NCI-H1105 treated with DMSO at 0.1 percent for 48 hours (cell line): ENCODE data around the gene LIPH.
"Not testable (repeated sequence)": the region's sequence is repeated elsewhere in the genome, so short reads cannot be mapped to it uniquely, and the experiment has no call there.

Source experiments
- DNase-seq: peaks from one replicate; lab custom pipeline; 2025; lab: John Stamatoyannopoulos, UW

The LIPH gene

DNA sequence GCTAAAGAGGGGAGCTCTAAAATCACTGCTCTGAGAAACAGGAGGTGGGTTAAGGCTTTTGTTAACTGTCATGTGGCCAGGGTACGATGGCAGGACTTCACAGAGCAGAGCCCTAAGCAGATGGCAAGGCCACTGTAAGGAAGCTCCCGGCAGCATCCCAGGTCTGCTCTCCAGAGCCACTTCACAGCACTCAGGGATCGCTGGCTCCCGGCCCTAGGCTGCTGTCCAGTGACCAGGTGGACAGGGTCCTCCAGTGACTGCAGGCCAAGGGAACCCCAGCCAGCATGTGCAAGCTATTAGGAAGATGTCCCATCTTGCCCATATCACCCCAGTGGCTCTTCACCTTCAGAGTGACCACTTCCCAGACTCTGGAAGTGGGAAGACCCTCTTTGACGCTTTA is 63.9 kb downstream of the LIPH start:
- DNase-seq = no peak

DNA sequence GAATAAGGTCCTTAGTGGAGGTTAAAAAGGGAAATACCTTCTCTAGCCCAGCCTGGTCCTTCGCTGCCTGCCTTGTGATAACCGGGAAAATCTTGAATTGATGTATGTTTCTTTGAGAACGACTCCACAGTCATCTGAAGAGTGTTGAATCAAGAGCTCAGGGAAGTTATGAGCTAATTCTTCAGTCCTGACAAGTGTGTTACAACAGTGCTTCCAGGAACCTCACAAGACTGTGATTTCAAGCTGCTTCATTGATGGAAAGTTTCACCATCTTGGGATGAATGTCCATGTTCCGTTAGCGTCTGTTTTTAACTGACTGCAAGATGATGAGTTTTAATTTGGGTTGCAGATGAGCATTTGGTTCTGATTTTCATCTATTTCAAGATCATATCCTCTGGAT is 66.0 kb downstream of the LIPH start:
- DNase-seq = no peak

DNA sequence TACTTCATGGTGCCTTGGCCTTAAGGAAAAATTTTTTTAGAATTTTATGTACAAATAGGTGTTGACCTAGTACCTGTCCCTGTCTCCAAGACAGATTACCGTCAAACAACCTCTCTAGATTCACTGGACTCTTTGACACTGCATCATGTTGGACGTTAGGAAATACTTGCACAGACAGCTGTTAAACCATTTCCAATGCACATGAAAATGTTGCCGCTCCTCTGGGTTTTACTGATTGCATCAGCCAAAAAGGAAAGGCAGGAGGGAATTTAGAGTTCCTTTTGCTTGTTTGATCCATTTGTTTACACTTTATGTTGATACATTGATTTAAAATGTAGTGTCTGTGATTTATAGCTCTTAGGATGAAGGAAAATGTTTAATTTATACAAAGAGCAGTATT is 68.1 kb downstream of the LIPH start:
- no peak for DNase-seq

DNA sequence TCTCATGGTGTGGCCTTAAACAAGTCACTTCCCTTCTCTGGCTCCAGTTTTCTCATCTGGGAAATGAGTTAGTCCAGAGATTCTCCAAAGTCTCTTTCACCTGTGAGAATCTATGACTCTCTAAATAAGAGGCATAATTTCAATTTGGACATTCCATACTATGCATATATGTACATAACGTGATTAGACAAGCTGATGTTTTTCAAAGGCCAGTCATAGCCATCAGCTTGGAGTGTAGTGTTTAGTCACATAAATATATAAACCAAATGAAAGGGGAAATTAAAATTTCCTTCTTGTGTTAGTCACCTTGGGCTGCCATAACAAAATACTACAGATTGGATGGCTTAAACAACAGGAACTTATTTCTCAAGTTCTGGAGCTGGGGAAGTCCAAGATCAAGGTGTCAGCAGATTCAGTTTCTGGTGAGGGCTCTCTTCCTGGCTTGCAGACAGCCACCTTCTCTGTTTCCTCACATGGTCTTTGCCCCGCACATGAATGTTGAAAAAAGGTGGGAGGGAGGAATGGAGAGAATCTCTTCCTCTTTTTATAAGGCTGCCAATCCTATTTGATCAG is 72.9 kb downstream of the LIPH start:
- DNase-seq = no peak

DNA sequence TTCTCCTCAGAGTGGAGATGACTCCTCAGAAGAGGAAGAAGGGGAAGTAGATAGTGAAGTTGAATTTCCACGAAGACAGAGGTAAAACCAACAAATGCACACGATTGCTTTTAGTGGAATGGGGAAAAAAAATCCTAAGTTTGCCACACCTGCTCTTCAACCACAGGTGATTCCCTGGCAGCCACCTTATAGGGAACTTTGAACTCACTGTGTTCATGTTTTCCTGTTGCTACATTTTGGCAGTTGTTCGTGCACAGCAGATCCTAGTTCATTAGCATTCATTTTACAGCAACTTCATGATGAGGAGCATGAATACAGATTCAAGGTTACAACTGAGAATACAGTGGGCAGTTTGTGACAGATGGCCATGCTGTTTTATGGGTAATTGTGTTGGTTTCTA is 75.1 kb downstream of the LIPH start:
- DNase-seq = no peak

DNA sequence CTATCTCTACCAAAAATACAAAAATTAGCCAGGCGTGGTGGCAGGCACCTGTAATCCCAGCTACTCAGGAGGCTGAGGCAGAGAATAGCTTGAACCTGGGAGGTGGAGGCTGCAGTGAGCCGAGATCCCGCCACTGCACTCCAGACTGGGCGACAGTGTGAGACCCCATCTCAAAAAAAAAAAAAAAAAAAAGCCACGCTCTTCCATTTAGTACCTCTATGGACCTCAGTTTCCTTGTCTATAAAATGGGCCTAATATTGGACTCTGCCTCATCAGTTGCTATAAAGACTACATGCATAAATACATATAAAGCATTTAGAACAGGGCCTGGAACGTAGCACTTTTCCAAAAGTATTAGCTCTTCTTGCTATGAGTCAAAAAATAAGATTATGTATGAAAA is 77.5 kb downstream of the LIPH start:
- DNase-seq = not testable (repeated sequence)

DNA sequence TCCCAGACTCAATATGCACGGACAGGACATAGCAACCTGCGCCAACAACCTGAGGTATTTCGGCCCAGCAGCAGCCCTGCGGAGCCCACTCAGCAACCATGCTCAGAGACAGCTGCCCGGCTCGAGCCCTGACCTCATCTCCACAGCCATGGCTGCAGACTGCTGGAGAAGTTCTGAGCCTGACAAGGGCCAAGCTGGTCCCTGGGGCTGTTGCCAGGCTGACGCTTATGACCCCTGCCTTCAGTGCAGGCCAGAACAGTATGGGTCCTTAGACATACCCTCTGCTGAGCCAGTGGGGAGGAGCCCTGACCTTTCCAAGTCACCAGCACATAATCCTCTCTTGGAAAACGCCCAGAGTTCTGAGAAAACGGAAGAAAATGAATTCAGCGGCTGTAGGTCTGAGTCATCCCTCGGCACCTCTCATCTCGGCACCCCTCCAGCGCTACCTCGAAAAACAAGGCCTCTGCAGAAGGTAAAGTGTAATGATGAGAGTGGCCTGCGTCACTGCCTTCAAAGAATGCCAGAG is 79.0 kb downstream of the LIPH start:
- no peak for DNase-seq

DNA sequence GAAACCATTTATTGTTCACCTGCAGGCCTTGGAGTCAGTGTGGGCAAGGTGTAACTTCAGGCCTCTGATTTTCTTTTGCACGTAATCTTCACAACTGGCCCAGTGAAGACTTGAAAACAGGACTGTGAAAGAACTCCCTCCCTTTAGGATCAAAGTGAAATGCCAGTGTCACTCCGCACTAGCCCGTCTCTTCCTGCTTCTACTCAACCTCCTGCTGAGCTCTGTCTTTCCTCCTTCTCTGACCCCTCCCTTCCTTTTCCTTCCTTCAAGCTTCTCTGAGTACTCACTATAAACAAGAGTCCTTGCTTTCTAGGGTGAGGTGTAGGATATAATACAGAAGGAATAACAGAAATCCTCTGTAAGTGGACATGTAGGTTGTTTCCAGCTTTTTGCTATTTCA is 82.1 kb downstream of the LIPH start:
- no peak for DNase-seq

DNA sequence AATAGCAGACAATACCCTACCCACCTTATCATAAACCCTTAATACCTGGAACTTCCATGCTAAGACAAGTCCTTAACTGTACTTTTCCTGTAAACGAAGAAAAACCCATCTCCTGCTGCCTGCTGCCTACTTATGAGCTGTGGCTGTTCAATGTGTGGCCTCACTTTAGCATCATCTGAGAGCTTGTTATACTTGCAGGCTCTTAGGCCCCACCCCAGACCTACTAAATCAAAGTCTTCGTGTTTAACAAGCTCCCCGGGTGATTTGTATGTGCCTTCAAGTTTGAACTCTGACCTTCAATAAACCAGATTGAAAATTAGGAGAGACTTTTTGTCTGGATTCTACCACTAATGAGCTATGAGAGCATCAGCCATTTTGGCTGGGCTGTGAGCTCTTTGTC is 82.8 kb downstream of the LIPH start:
- DNase-seq = no peak

DNA sequence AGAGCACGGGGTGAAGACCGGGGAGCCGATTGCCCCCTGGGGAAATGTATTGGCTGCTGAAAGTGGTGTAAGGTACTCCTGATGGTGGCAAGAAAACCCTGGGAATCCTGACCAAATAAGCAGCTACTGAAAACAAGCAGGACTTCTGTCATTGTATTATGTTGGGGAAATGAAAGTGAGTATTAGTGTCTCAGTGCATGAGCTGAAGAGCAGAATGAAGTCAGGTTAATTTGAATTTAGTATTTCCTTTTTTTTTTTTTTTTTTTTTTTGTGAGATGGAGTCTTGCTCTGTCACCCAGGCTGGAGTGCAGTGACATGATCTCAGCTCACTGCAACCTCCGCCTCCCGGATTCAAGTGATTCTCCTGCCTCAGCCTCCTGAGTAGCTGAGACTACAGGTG is 86.3 kb downstream of the LIPH start:
- DNase-seq = not testable (repeated sequence)

DNA sequence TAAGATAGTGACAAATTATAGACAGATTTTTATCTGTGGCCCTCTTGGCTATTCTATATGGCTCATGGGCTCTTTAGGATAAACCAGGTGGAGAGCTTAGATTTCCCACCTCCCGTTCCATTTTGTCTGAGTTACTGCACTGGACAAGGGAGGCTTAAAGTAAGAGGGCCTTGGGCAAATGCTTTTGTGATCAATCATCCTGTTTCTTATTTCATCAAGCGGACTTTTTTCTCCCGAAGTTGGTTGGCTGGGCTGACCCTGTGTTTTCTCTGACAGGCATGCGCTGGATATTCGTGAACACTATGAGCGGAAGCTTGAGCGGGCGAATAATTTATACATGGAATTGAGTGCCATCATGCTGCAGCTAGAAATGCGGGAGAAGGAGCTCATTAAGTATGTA is 86.9 kb downstream of the LIPH start:
- no peak for DNase-seq

DNA sequence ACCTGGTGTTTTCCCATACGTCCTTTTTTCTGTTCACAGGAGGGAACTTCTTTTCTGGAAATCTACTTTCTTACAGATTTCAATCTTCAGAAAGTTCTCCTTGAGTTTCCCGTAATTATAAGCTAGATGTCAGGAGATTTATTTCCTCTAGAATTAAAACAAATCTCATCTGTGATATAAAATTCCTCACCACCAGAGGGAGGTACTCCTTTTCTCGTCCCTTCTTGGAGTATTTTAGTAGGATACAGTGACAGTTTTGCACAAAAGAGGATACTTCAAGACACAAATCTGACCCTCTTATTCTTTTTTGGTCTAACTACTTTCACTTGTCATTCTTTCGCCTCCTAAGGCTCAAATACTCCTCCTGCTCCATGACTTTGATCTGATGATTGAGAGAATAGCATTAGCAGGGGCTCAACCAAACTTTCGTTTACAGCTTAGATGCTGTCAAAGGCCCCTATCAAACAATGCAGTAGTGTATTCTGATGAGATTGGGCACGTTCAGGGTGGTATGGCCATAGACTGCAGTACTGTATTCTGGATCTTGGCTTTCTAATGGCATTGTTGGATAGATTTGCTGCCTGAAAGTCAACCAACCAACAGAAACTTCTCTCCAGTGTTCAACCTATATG is 91.6 kb downstream of the LIPH start:
- DNase-seq = no peak

DNA sequence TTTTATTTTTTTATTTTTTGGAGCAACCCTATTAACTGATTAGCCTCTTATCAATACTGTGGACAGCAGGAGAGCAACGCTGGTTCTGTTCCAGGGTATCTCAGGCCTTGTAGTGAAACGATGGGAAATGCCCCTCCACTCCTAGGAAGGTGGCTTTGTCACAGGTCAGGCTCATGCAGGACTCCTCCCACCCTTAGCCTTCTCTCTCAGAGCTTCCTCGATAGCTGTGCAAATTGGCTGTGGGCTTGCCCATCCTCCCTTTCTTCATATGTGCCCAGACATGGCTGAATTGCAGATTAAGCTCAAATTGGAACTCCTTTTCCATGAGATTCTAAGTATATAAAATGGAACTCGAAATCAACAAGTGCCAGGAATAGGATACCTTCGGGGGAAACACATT is 92.1 kb downstream of the LIPH start:
- DNase-seq = no peak

DNA sequence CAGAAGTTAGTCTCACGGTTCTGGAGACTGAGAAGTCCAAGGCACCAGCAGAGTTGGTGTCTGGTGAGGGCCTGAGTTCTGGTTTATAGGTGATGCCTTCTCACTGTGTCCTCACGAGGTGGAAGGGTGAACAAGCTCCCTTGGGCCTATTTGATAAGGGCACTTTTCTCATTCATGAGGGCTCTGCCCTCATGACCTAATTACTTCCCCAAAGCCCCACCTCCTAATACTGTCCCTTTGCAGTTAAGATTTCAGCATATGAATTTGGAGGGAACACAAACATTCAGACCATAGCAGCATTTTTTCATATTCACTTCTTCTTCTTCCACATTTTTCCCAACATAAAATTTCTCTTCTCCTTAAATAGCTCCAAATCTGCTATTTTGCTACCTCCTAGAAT is 95.0 kb downstream of the LIPH start:
- DNase-seq = no peak
